HG03558 (cell line): ENCODE data around the gene ZCCHC7.
"Not testable (repeated sequence)": the region's sequence is repeated elsewhere in the genome, so short reads cannot be mapped to it uniquely, and the experiment has no call there.

ENCODE experiments used
- ATAC-seq: cut with Tn5 transposase; IDR thresholded peaks from one replicate; pipeline ENCODE4 v1.9.1; 2021; ENCODE audit warnings: moderate number of reproducible peaks; ENCODE audit not compliant: unreplicated experiment; ENCODE audit errors: extremely low read depth

ZCCHC7 gene

GRCh38 chr9:37385286-37385685 lies 264.9 kb downstream of the ZCCHC7 start:
- ATAC-seq, result no peak

DNA sequence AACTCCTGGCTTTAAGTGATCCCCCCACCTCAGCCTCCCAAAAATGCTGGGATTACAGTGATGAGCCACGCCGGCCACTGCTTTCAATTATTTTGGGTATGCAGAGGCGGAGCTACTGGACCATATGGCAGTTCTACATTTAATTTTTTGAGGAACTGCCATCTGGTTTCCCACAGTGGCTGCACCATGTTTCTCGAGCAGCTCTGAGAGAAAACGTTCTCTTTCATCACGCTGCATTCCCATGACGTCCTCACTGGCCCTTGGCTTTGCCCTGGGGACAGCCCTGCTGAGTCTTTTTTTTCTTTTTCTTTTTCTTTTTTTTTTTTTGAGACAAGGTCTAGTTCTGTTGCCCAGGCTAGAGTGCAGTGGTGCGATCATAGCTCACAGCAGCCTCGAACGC lies 266.6 kb downstream of the ZCCHC7 start:
- no peak for ATAC-seq

DNA sequence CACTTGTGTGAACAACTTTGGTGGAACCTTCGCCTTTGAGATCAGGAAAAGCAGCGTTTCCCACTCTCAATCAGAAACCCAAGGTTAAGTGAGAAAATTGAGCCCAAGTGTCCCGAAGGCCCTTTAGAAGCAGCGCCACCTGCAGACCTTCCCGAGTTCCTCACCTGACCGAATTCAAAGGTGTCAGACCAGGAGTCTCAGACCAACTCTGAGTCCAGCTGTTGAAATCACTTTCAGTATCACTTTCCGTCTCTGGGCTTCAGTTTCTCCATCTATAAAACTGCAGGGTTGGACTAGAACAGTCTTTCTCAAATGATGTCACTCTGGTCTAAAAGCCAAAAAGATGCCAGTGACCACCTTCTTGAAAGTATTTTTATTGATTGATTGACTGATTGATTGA lies 270.4 kb downstream of the ZCCHC7 start:
- ATAC-seq, result peak; percentile 88

DNA sequence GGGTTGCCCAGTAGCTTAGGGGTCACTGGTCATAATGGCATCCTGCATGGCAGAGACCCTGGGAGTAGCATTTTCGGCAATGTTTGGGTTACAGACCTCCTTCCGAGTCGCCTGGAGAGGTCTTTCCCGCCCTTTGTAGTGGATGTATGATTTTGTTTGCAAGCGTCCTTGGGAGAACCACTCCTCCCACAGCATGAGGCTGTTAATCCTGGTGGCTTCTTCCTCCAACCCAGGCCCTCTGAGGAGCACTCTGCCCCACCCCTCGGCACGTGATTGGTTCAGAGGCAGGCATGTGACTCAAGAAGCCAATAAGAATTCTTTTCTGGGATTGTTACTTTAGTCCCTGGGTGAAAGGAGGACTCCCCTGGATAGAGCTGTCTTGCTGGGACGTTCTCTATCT lies 271.9 kb downstream of the ZCCHC7 start:
- no peak for ATAC-seq

DNA sequence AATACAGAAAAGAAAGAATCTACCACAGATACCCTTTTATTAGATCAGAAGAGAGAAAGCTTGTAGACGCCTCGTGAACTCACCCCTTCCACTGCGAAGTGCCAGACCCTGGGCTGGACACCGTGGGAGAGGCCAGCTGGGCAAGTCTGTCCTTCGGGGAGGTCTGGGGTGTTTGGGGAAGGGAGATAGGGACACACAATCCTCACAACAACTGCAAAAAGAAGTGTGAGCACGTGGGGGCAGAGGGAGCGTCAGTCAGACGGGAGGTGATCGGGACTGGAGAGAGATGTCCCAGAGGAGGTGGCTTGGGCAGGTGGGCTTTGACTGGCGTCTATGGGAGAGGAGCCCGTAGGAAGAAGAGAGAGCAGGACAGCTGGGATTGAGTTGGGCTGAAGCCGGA lies 274.9 kb downstream of the ZCCHC7 start:
- ATAC-seq, result no peak

- no peak for ATAC-seq
These were observed 275.3 kb downstream of the ZCCHC7 start for GRCh38 chr9:37395663-37396062.

DNA sequence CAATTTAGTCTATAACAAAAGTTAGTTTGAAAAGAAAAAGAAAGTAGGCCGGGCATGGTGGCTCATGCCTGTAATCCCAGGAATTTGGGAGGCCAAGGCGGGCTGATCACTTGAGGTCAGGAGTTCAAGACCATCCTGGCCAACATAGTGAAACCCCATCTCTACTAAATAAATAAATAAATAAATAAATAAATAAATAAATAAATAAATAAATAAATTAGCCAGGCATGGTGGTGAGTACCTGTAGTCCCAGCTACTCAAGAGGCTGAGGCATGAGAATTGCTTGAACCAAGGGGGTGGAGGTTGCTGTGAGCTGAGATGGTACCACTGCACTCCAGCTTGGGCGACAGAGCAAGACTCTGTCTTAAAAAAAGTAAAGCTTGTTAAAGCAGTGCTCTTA lies 277.6 kb downstream of the ZCCHC7 start:
- ATAC-seq, result not testable (repeated sequence)

DNA sequence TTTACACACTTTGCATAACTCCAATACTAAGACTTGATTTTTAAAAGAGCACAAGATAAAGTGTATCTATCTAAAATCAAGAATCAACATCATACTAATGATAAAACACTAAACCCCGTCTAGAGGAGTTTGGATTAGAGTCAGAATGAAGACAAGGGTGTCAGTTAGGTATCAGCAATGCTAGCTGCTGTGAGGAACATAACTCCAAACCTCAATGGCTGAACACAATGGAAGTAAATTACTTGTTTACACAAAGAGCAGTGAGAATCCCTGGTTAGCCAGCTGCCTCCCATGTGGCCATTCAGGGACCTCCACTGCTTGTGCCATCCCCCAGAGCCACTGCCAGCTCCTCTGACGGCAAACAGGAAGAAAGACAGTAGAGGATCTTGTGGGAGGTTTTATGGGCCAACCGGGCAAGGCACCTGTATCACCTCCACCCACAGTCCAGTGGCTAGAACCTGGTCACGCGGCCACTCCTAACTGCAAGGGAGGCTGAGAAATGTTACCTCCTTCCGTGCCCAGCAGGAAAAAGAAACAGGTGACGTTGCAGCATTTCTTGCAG lies 278.2 kb downstream of the ZCCHC7 start:
- ATAC-seq, result no peak

DNA sequence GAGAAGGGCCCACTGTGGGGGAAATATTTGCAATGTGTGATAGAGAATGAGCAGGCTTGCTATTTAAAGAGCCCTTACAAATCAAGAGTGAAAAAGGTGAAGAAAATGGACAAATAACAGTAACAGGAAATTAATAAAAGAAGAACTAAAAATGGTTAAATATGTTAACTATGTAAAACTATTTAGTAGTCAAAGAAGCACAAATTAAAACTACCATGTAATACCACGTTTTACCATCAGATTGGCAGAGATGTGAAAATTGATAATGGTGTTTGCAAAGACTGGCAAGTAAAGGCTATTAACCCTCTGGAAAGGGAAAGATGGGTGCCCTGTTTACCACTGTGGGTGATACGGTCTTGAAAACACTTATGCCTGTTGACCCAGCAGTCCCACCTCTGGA lies 279.0 kb downstream of the ZCCHC7 start:
- ATAC-seq, result no peak

DNA sequence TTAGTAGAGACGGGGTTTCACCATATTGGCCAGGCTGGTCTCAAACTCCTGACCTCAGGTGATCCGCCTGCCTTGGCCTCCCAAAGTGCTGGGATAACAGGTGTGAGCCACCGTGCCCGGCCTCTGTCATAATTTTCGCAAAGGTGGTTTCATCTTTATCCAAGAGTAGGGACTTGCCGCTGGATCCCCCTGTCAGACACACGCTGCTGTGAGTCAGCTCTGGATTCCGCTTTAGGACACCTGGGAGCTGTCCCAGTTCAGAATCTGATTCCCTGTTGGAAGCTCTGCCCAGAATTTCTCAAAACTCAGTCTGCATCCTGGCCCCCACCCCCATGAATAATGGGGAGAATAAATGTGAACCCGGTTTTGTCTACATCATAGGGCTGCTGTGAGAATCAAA lies 284.2 kb downstream of the ZCCHC7 start:
- no peak for ATAC-seq

DNA sequence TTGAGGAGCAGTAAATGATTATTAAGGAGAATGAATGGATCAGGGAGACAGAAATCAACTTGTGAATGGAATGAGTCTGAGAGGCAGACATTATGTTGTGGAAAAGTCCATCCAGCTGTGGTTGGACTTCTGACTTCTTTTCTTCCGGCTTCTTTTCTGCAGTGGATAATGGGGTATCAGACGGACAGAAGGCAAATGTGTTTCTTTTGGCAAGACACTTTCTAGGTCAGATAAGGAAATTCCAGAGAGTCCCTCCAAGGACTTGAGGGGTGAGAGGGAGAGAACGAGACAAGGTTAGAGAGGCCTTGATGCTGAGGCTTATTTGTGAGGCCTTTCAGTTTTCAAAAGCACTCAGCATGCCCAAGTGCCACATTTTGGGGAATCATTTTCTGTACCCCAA lies 285.0 kb downstream of the ZCCHC7 start:
- ATAC-seq, result no peak

GRCh38 chr9:37405764-37406380 lies 285.5 kb downstream of the ZCCHC7 start:
- ATAC-seq, result no peak

DNA sequence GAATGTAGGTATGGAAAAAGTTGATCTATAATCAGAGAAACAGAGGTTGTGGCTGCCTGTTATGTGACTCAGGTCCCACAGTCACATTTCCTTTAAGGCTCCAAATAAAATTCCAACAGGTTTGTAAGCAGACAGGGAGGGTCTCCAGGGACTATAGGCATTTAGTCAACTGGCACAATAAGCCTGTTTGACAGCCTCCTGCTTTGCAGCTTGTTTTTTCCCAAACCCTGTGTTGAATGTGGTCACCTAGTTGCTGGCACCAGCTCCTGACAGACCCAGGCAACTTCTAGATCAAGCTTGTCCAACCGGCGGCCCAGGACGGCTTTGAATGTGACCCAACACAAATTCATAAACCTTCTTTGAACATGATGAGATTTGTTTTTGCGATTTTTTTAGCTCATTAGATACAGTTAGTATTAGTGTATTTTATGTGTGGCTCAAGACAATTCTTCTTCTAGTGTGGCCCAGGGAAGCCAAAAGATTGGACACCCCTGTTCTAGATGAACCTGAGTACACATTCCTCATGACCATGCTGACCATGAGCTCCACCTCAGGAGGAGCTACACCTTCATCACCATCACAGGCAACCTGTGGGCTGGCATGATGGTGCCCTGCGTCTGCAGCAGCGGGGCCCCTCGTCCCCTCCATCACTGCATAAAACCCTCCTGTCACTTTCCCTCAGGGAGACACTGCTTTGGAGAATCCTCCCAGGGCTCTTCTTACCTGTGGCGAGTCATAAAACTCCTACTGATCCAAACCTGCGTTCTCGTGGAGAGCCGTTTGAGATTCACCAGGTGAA lies 286.4 kb downstream of the ZCCHC7 start:
- no peak for ATAC-seq

DNA sequence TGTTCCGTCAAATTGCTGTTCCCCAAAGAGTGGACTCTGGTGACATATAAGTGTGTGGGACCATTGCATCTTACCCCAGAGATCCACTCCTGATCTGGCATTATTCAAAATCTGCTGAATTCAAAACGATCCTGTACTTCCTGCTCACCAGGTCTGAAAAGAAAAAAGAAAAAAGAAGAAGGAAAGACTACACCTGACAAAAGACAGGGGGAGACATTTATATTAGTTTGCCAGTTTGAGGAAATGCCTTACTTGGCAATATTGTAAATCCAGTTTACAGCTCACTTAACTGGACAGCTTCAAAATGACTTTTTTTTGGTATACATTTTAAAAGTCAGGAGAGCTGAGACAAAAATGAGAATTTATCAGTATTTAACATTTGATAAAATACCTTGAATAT lies 287.1 kb downstream of the ZCCHC7 start:
- ATAC-seq, result no peak
